Measurements from ENCODE around the gene ATP5F1D. TPM values are rescaled to one million over a fixed set of nuclear protein-coding genes. Genes with fewer than 3 reads are reported as not detected.

Gene ATP5F1D
- total and polyA plus RNA-seq, 2 of the 8 experiments (the other 6 are each of a cell fraction or from before 2014, with no cell fraction given) = 174 to 249 TPM

DNA sequence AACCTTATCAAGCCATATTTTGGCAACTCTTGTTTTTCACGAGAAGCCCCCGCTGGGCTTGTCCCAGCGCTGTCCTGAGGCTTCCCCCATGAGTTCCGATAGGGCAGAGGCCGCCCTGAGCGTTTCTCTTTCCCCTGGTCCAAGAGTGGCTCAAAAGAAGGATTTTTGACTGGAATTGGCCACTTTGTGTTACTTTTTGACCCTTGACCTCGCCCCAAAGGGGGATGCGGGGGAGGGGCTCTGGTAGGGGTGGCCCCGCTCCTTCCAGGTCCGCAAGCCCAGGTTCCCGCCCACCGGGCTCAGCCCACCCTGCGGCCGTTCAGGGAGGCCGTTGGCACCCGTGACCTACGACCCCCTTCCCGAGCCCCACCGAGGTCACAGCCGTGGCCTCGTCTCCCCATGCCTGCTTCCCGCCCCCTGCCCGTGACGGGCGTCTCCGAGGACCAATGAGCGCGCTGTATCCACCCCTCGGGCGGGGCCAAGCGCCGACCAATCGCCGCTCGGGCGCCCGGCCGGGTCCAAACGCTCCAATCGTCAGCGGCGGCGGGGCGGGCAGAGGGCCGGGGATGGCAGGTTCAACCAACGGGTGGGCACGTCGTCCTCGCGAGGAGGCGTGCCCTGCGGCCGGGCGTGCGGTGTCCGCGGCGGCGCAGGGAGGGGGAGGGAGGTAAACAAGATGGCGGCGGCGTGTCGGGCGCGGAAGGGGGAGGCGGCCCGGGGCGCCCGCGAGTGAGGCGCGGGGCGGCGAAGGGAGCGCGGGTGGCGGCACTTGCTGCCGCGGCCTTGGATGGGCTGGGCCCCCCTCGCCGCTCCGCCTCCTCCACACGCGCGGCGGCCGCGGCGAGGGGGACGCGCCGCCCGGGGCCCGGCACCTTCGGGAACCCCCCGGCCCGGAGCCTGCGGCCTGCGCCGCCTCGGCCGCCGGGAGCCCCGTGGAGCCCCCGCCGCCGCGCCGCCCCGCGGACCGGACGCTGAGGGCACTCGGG lies 36.1 kb upstream of the ATP5F1D start, which contains the start of gene STK11 (continued):
- TF ChIP-seq FOSL1 (IDR thresholded peaks at IDR 0.05; ENCODE audit: insufficient read depth, low read depth, low read length) (no peak), KDM1A (IDR thresholded peaks at IDR 0.05; ENCODE audit: borderline replicate concordance, low read length) (peak; percentile 16; the same call in 1 of the 2 replicates), SP1 (IDR thresholded peaks at IDR 0.05; ENCODE audit: low read depth, low read length) (peak; percentile 94), JUND (IDR thresholded peaks at IDR 0.05; ENCODE audit: low read length) (no peak), SIRT6 (IDR thresholded peaks at IDR 0.05; ENCODE audit: low read length) (no peak), SRF (IDR thresholded peaks at IDR 0.05; ENCODE audit: low read depth, low read length) (no peak), BACH1 (IDR thresholded peaks at IDR 0.05; ENCODE audit: low read length) (peak; percentile 76), BRCA1 (IDR thresholded peaks at IDR 0.05; ENCODE audit: low read depth, low read length) (no peak), BCL11A (IDR thresholded peaks at IDR 0.05; ENCODE audit: low read depth in 2 of 2, low read length in 2 of 2) (no peak), CREB1 (IDR thresholded peaks at IDR 0.05) (peak; percentile 57), SAP30 (IDR thresholded peaks at IDR 0.05; ENCODE audit: insufficient read depth, insufficient replicate concordance, low read length) (no peak), SP2 (IDR thresholded peaks at IDR 0.05; ENCODE audit: low read length) (peak; percentile 79), POLR2AphosphoS5 (IDR thresholded peaks at IDR 0.05; ENCODE audit: low read depth, low read length) (peak; percentile 66; the same call in 1 of the 2 replicates), TAF1 (IDR thresholded peaks at IDR 0.05; ENCODE audit: low read depth, low read length) (peak; percentile 83), ASH2L (IDR thresholded peaks at IDR 0.05; ENCODE audit: low read length) (no peak), RFX5 (IDR thresholded peaks at IDR 0.05; ENCODE audit: borderline replicate concordance, low read depth, low read length) (no peak), RBBP5 (IDR thresholded peaks at IDR 0.05; ENCODE audit: borderline replicate concordance, low read depth, low read length) (peak; percentile 58; the same call in 1 of the 2 replicates), CHD2 (IDR thresholded peaks at IDR 0.05; ENCODE audit: low read length) (peak; percentile 84), HDAC6 (IDR thresholded peaks at IDR 0.05; ENCODE audit: low read depth, low read length) (no peak)
- TF ChIP-seq, protein P1, sequence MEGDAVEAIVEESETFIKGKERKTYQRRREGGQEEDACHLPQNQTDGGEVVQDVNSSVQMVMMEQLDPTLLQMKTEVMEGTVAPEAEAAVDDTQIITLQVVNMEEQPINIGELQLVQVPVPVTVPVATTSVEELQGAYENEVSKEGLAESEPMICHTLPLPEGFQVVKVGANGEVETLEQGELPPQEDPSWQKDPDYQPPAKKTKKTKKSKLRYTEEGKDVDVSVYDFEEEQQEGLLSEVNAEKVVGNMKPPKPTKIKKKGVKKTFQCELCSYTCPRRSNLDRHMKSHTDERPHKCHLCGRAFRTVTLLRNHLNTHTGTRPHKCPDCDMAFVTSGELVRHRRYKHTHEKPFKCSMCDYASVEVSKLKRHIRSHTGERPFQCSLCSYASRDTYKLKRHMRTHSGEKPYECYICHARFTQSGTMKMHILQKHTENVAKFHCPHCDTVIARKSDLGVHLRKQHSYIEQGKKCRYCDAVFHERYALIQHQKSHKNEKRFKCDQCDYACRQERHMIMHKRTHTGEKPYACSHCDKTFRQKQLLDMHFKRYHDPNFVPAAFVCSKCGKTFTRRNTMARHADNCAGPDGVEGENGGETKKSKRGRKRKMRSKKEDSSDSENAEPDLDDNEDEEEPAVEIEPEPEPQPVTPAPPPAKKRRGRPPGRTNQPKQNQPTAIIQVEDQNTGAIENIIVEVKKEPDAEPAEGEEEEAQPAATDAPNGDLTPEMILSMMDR (IDR thresholded peaks at IDR 0.05; ENCODE audit: control extremely low read depth in 1 of 3, insufficient read depth in 1 of 3, low read depth in 1 of 3, low read length in 3 of 3) = no peak; a peak in 1 of 4 replicates
- TF ChIP-seq, protein P2, sequence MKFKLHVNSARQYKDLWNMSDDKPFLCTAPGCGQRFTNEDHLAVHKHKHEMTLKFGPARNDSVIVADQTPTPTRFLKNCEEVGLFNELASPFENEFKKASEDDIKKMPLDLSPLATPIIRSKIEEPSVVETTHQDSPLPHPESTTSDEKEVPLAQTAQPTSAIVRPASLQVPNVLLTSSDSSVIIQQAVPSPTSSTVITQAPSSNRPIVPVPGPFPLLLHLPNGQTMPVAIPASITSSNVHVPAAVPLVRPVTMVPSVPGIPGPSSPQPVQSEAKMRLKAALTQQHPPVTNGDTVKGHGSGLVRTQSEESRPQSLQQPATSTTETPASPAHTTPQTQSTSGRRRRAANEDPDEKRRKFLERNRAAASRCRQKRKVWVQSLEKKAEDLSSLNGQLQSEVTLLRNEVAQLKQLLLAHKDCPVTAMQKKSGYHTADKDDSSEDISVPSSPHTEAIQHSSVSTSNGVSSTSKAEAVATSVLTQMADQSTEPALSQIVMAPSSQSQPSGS (IDR thresholded peaks at IDR 0.05; ENCODE audit: low read length) = no peak

Measured in H1 (cell line).